Measurements from ENCODE around the gene IFI35. TPM values are rescaled to one million over a fixed set of nuclear protein-coding genes. Genes with fewer than 3 reads are reported as not detected.
"Not testable (repeated sequence)": the region's sequence is repeated elsewhere in the genome, so short reads cannot be mapped to it uniquely, and the experiment has no call there.

IFI35 gene
- total and polyA plus RNA-seq, 2 of the 8 experiments (the other 6 are each of a cell fraction or from before 2014, with no cell fraction given), result 2.5 to 4.7 TPM

DNA sequence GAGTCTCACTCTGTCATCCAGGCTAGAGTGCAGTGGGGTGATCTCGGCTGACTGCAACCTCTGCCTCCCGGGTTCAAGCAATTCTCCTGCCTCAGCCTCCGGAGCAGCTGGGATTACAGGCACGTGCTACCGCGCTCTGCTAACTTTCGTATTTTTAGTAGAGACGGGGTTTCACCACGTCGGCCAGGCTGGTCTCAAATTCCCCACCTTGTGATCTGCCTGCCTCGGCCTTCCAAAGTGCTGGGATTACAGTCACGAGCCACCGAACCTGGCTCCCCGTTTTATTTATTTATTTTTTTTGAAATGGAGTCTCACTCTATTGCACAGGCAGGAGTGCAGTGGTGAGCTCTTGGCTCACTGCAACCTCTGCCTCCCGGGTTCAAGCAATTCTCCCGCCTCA is 30.9 kb upstream of the IFI35 start:
- not testable (repeated sequence) for H3K9me3 ChIP-seq (ENCODE audit: insufficient read depth in 2 of 2, low read depth in 1 of 2, low read length in 1 of 2); H4K8ac ChIP-seq (ENCODE audit: extremely low read depth, insufficient read depth, low read length); H3K23ac ChIP-seq (ENCODE audit: insufficient read length); H3K4ac ChIP-seq (replicated peaks; ENCODE audit: insufficient read length, low read depth, low read length); H2BK15ac ChIP-seq (ENCODE audit: low read length); H4K5ac ChIP-seq (ENCODE audit: insufficient read length, low read depth, low read length); H3K4me3 ChIP-seq (ENCODE audit: extremely low read depth in 1 of 4, insufficient read depth in 2 of 4, low read depth in 3 of 4, low read length in 4 of 4); H3K27me3 ChIP-seq (replicated peaks in 1 of 4; ENCODE audit: control insufficient read depth in 3 of 4, extremely low read depth in 1 of 4, insufficient read depth in 3 of 4, low read length in 3 of 4); H3K4me1 ChIP-seq (replicated peaks in 1 of 4; ENCODE audit: control insufficient read depth in 3 of 4, insufficient read depth in 4 of 4, low read length in 3 of 4); DNase-seq (ENCODE audit: low read depth in 1 of 2, low spot score in 2 of 2); H3K18ac ChIP-seq (ENCODE audit: extremely low read depth, low read length); FAIRE-seq; H3K56ac ChIP-seq (replicated peaks; ENCODE audit: insufficient read length, low read depth, low read length); H3K9ac ChIP-seq (replicated peaks in 1 of 4; ENCODE audit: extremely low read depth in 1 of 4, low read depth in 3 of 4, low read length in 3 of 4); H3K79me2 ChIP-seq (ENCODE audit: control insufficient read depth in 1 of 2, insufficient read depth in 2 of 2, low read length in 2 of 2); H3K14ac ChIP-seq (ENCODE audit: insufficient read length); H2BK20ac ChIP-seq (ENCODE audit: low read length); H4K20me1 ChIP-seq (replicated peaks in 1 of 2; ENCODE audit: control insufficient read depth in 1 of 2, insufficient read depth in 2 of 2, low read length in 2 of 2); H3K27ac ChIP-seq (ENCODE audit: low read depth, low read length); H2BK120ac ChIP-seq (replicated peaks; ENCODE audit: low read depth, low read length); H2AK5ac ChIP-seq (ENCODE audit: low read depth, low read length); H3K4me2 ChIP-seq (ENCODE audit: insufficient read depth in 1 of 2, low read depth in 2 of 2, low read length in 2 of 2); H2BK12ac ChIP-seq (ENCODE audit: low read depth, low read length); H3K23me2 ChIP-seq (ENCODE audit: low read depth, low read length); H2BK5ac ChIP-seq (ENCODE audit: low read depth, low read length); H3K36me3 ChIP-seq (ENCODE audit: control insufficient read depth in 2 of 4, insufficient read depth in 4 of 4, low read length in 3 of 4); H3K79me1 ChIP-seq (ENCODE audit: low read depth, low read length); H2AFZ ChIP-seq (ENCODE audit: low read length); H4K91ac ChIP-seq (replicated peaks; ENCODE audit: insufficient read length, low read length)
- WGBS, 2 experiments (ENCODE audit: extremely low coverage in 1 of 2, insufficient coverage in 1 of 2, insufficient read length in 1 of 2, insufficient replicate concordance in 2 of 2, low coverage in 1 of 2, low lambda C conversion rate in 2 of 2, missing lambda C conversion rate in 1 of 2), result 89% methylated on average over 16 of the region's 16 CpGs; no CpG with 5 or more reads in 1 of the 2 experiments
- POLR2A ChIA-PET (ENCODE audit: partially characterized antibody), result interaction anchor here (0.8 to 0.9 kb wide), 3 partner anchors 22 to 61 kb away, joined by 3 to 4 read pairs (median 3); partner anchors contain the start of gene RPL27
- CTCF ChIA-PET (ENCODE audit: partially characterized antibody), result interaction anchor here (0.6 to 4.7 kb wide), 4 partner anchors 11 to 131 kb away, joined by 3 to 20 read pairs (median 3); partner anchors contain the start of gene RPL27

Data from H1 (cell line).